GM20431 (cell line): ENCODE measurements around the gene SLC6A2.
"Not testable (repeated sequence)": the region's sequence is repeated elsewhere in the genome, so short reads cannot be mapped to it uniquely, and the experiment has no call there.

Experiments
- in situ Hi-C: fragments of 300-500 bp; cut with MseI, MboI; formaldehyde crosslinking; loops from one replicate; pipeline ENCODE4 v1.15.0; 2020; ENCODE audit warnings: low sequenced_read_pairs; ENCODE audit not compliant: unreplicated experiment

Gene SLC6A2

DNA sequence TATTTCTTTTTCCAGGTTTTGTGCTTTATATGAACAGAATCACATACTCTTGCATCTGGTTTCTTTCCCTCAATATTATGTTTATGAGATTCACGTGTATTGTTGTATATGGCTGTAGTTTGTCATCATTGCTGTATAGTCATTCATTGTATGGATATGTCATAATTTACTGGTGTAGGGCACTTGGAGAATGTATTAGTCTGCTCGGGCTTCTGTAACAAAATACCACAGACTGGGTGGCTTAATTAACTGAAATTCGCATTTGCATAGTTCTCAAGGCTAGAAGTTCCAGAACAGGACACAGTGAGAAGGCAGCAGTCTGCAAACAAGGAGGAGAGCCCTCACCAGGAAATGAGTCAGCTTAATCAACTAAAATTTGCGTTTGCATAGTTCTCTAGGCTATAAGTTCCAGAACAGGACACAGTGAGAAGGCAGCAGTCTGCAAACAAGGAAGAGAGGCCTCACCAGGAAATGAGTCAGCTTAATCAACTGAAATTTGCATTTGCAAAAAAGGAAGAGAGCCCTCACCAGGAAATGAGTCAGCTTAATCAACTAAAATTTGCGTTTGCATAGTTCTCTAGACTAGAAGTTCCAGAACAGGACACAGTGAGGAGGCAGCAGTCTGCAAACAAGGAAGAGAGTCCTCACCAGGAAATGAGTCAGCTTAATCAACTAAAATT is 96.8 kb downstream of the SLC6A2 start:
- in situ Hi-C loops = not testable (repeated sequence)

DNA sequence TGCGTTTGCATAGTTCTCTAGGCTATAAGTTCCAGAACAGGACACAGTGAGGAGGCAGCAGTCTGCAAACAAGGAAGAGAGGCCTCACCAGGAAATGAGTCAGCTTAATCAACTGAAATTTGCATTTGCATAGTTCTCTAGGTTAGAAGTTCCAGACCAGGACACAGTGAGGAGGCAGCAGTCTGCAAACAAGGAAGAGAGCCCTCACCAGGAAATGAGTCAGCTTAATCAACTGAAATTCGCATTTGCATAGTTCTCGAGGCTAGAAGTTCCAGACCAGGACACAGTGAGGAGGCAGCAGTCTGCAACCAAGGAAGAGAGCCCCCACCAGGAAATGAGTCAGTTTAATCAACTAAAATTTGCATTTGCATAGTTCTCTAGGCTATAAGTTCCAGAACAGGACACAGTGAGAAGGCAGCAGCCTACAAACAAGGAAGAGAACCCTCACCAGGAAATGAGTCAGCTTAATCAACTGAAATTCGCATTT is 97.4 kb downstream of the SLC6A2 start:
- in situ Hi-C loops = not testable (repeated sequence)
